ENCODE data around the gene GLRA1. TPM values are rescaled to one million over a fixed set of nuclear protein-coding genes. Genes with fewer than 3 reads are reported as not detected.

Gene GLRA1
- total and polyA plus RNA-seq, 3 experiments from 2014 or later = not detected

- H3K4me3 Mint-ChIP-seq = no peak overlapping the region
- no peak overlapping the region for H3K27ac Mint-ChIP-seq
- Histone ChIP-seq H3K27ac (ENCODE audit: low read depth, low read length) (no peak overlapping the region), H3K9me3 (ENCODE audit: low read length) (peaks cover 4% of the 10 kb centered on the region), H3K4me1 (ENCODE audit: insufficient read depth, low read length) (no peaks in the 10 kb centered on the region), H3K36me3 (ENCODE audit: insufficient read depth, low read length) (no peaks in the 10 kb centered on the region), H3K4me3 (ENCODE audit: low read length) (no peak overlapping the region), H3K27me3 (ENCODE audit: insufficient read depth, low read length, poor library complexity, severe bottlenecking) (no peaks in the 10 kb centered on the region)
- peaks cover 28 to 38% (median 33%) of the 10 kb centered on the region in 5 donors for H3K9me3 Mint-ChIP-seq
- POLR2A ChIA-PET = no interaction called here
- DNase-seq = no peak
- peaks cover 0 to 21% (median 0%) of the 10 kb centered on the region in 3 donors for H3K36me3 Mint-ChIP-seq
- H3K27me3 Mint-ChIP-seq = peaks cover 5 to 6% of the 10 kb centered on the region in 2 donors
- H3K4me1 Mint-ChIP-seq = no peaks in the 10 kb centered on the region
- CTCF ChIA-PET = no interaction called here
Measured at GRCh38 chr5:151935135-151935695, 10.6 kb upstream of the GLRA1 start.

- Mint-ChIP-seq H3K27me3 (peaks cover 11 to 24% of the 10 kb centered on the region in 2 donors), H3K36me3 (peaks cover 0 to 25% (median 0%) of the 10 kb centered on the region in 3 donors), H3K4me3 (no peak overlapping the region), H3K27ac (no peak overlapping the region), H3K9me3 (peaks cover 28 to 49% (median 33%) of the 10 kb centered on the region in 5 donors), H3K4me1 (no peaks in the 10 kb centered on the region)
- H3K4me3 ChIP-seq (ENCODE audit: low read length) = no peak overlapping the region
- CTCF ChIA-PET = no interaction called here
- H3K4me1 ChIP-seq (ENCODE audit: insufficient read depth, low read length) = no peaks in the 10 kb centered on the region
- H3K27ac ChIP-seq (ENCODE audit: low read depth, low read length) = no peak overlapping the region
- H3K36me3 ChIP-seq (ENCODE audit: insufficient read depth, low read length) = no peaks in the 10 kb centered on the region
- DNase-seq = no peak
- H3K27me3 ChIP-seq (ENCODE audit: insufficient read depth, low read length, poor library complexity, severe bottlenecking) = no peaks in the 10 kb centered on the region
- peaks cover 4% of the 10 kb centered on the region for H3K9me3 ChIP-seq (ENCODE audit: low read length)
- POLR2A ChIA-PET = no interaction called here
Measured at GRCh38 chr5:151931260-151931659, 6.6 kb upstream of the GLRA1 start.

- Histone ChIP-seq H3K27me3 (ENCODE audit: insufficient read depth, low read length, poor library complexity, severe bottlenecking) (no peaks in the 10 kb centered on the region), H3K27ac (ENCODE audit: low read depth, low read length) (no peak overlapping the region), H3K9me3 (ENCODE audit: low read length) (peaks cover under 1% of the 10 kb centered on the region), H3K36me3 (ENCODE audit: insufficient read depth, low read length) (no peaks in the 10 kb centered on the region), H3K4me3 (ENCODE audit: low read length) (no peak overlapping the region), H3K4me1 (ENCODE audit: insufficient read depth, low read length) (no peaks in the 10 kb centered on the region)
- DNase-seq = no peak
- Mint-ChIP-seq H3K27ac (no peak overlapping the region), H3K27me3 (peaks cover 18 to 48% of the 10 kb centered on the region in 2 donors), H3K4me1 (peaks cover 0 to 4% (median 2%) of the 10 kb centered on the region in 3 donors), H3K36me3 (peaks cover 0 to 24% (median 0%) of the 10 kb centered on the region in 3 donors), H3K4me3 (no peak overlapping the region), H3K9me3 (peaks cover 3 to 20% (median 9%) of the 10 kb centered on the region in 5 donors)
- ChIA-PET POLR2A (no interaction called here), CTCF (no interaction called here)
Measured at GRCh38 chr5:151926188-151926587, 1.5 kb upstream of the GLRA1 start.

- Histone ChIP-seq H3K4me3 (ENCODE audit: low read length) (no peak overlapping the region), H3K27me3 (ENCODE audit: insufficient read depth, low read length, poor library complexity, severe bottlenecking) (no peaks in the 10 kb centered on the region), H3K4me1 (ENCODE audit: insufficient read depth, low read length) (no peaks in the 10 kb centered on the region), H3K27ac (ENCODE audit: low read depth, low read length) (no peak overlapping the region), H3K36me3 (ENCODE audit: insufficient read depth, low read length) (no peaks in the 10 kb centered on the region), H3K9me3 (ENCODE audit: low read length) (no peaks in the 10 kb centered on the region)
- Mint-ChIP-seq H3K27me3 (peaks cover 18 to 48% of the 10 kb centered on the region in 2 donors), H3K36me3 (peaks cover 0 to 24% (median 0%) of the 10 kb centered on the region in 3 donors), H3K4me1 (peaks cover 0 to 4% (median 2%) of the 10 kb centered on the region in 3 donors), H3K4me3 (no peak overlapping the region), H3K27ac (no peak overlapping the region), H3K9me3 (peaks cover under 1 to 13% (median 4%) of the 10 kb centered on the region in 5 donors)
- ChIA-PET CTCF (interaction anchor here (0.7 kb wide), 1 partner anchor 268 kb away, joined by 3 read pairs; no protein-coding TSS in a partner anchor), POLR2A (no interaction called here)
- DNase-seq = no peak
Measured at GRCh38 chr5:151925340-151925739, 689 bp upstream of the GLRA1 start.

GRCh38 chr5:151923866-151924476, 680 bp downstream of the GLRA1 start:
- no peaks in the 10 kb centered on the region for H3K9me3 ChIP-seq (ENCODE audit: low read length)
- Mint-ChIP-seq H3K4me3 (no peak overlapping the region), H3K27ac (no peak overlapping the region), H3K36me3 (peaks cover 0 to 24% (median 0%) of the 10 kb centered on the region in 3 donors), H3K27me3 (peaks cover 18 to 48% of the 10 kb centered on the region in 2 donors), H3K9me3 (peaks cover 0 to 12% (median 4%) of the 10 kb centered on the region in 5 donors), H3K4me1 (peaks cover 0 to 4% (median 2%) of the 10 kb centered on the region in 3 donors)
- no peak overlapping the region for H3K27ac ChIP-seq (ENCODE audit: low read depth, low read length)
- DNase-seq = no peak
- ChIA-PET CTCF (no interaction called here), POLR2A (no interaction called here)
- H3K4me1 ChIP-seq (ENCODE audit: insufficient read depth, low read length) = no peaks in the 10 kb centered on the region
- H3K27me3 ChIP-seq (ENCODE audit: insufficient read depth, low read length, poor library complexity, severe bottlenecking) = no peaks in the 10 kb centered on the region
- H3K4me3 ChIP-seq (ENCODE audit: low read length) = no peak overlapping the region
- no peaks in the 10 kb centered on the region for H3K36me3 ChIP-seq (ENCODE audit: insufficient read depth, low read length)

GRCh38 chr5:151921916-151922315, 2.7 kb downstream of the GLRA1 start:
- Histone ChIP-seq H3K36me3 (ENCODE audit: insufficient read depth, low read length) (no peaks in the 10 kb centered on the region), H3K9me3 (ENCODE audit: low read length) (no peaks in the 10 kb centered on the region), H3K27ac (ENCODE audit: low read depth, low read length) (no peak overlapping the region), H3K4me1 (ENCODE audit: insufficient read depth, low read length) (no peaks in the 10 kb centered on the region), H3K4me3 (ENCODE audit: low read length) (no peak overlapping the region), H3K27me3 (ENCODE audit: insufficient read depth, low read length, poor library complexity, severe bottlenecking) (no peaks in the 10 kb centered on the region)
- Mint-ChIP-seq H3K4me1 (peaks cover 0 to 4% (median 2%) of the 10 kb centered on the region in 3 donors), H3K4me3 (no peak overlapping the region), H3K27ac (no peak overlapping the region), H3K36me3 (peaks cover 0 to 22% (median 0%) of the 10 kb centered on the region in 3 donors), H3K9me3 (peaks cover 0 to 6% (median 4%) of the 10 kb centered on the region in 5 donors), H3K27me3 (peaks cover 15 to 42% of the 10 kb centered on the region in 2 donors)
- CTCF ChIA-PET = no interaction called here
- DNase-seq = no peak
- POLR2A ChIA-PET = no interaction called here

- Histone ChIP-seq H3K9me3 (ENCODE audit: low read length) (no peaks in the 10 kb centered on the region), H3K27me3 (ENCODE audit: insufficient read depth, low read length, poor library complexity, severe bottlenecking) (no peaks in the 10 kb centered on the region), H3K4me1 (ENCODE audit: insufficient read depth, low read length) (no peaks in the 10 kb centered on the region), H3K4me3 (ENCODE audit: low read length) (no peak overlapping the region), H3K27ac (ENCODE audit: low read depth, low read length) (no peak overlapping the region), H3K36me3 (ENCODE audit: insufficient read depth, low read length) (no peaks in the 10 kb centered on the region)
- Mint-ChIP-seq H3K27me3 (peaks cover 2 to 27% of the 10 kb centered on the region in 2 donors), H3K4me1 (peaks cover 0 to 6% (median 6%) of the 10 kb centered on the region in 3 donors), H3K4me3 (no peak overlapping the region), H3K36me3 (peaks cover 0 to 12% (median 0%) of the 10 kb centered on the region in 3 donors), H3K9me3 (peaks cover 0 to 4% (median 0%) of the 10 kb centered on the region in 5 donors), H3K27ac (peak overlapping the region in 1 of 8 donors; percentile 35)
- DNase-seq = no peak
- ChIA-PET CTCF (no interaction called here), POLR2A (no interaction called here)
Measured at GRCh38 chr5:151917904-151918303, 6.7 kb downstream of the GLRA1 start.

- peaks cover 0 to 6% (median 6%) of the 10 kb centered on the region in 3 donors for H3K4me1 Mint-ChIP-seq
- peaks cover 3 to 15% of the 10 kb centered on the region in 2 donors for H3K27me3 Mint-ChIP-seq
- DNase-seq = no peak
- no peak overlapping the region for H3K27ac Mint-ChIP-seq
- no peaks in the 10 kb centered on the region for H3K9me3 Mint-ChIP-seq
- no peaks in the 10 kb centered on the region for H3K36me3 Mint-ChIP-seq
- ChIA-PET POLR2A (no interaction called here), CTCF (no interaction called here)
- Histone ChIP-seq H3K27me3 (ENCODE audit: insufficient read depth, low read length, poor library complexity, severe bottlenecking) (no peaks in the 10 kb centered on the region), H3K9me3 (ENCODE audit: low read length) (no peaks in the 10 kb centered on the region), H3K36me3 (ENCODE audit: insufficient read depth, low read length) (no peaks in the 10 kb centered on the region), H3K27ac (ENCODE audit: low read depth, low read length) (no peak overlapping the region), H3K4me1 (ENCODE audit: insufficient read depth, low read length) (no peaks in the 10 kb centered on the region), H3K4me3 (ENCODE audit: low read length) (no peak overlapping the region)
- no peak overlapping the region for H3K4me3 Mint-ChIP-seq
Measured at GRCh38 chr5:151913425-151913824, 11.2 kb downstream of the GLRA1 start.

All from CD8-positive, alpha-beta memory T cell (primary cell).